Endothelial cell of umbilical vein (primary cell): ENCODE results near the gene ZNRF3. TPM values are rescaled to one million over a fixed set of nuclear protein-coding genes. Genes with fewer than 3 reads are reported as not detected.

Experiments
- BruUV-seq: library from RNA; stranded (reverse); fragments of 400-500 nt; replicated peaks from 2 replicates; lab custom pipeline; 2021; lab: Mats Ljungman, UMichigan
- CTCF ChIA-PET: fragments of 300-600, 350-600 bp; sonication (Branson Sonifier 250); formaldehyde crosslinking; loops from one replicate; lab custom pipeline; 2021; ENCODE audit warnings: antibody characterized with exemption, inconsistent platforms; lab: Charles Lee
- POLR2A ChIA-PET: fragments of 300-600, 350-600 bp; sonication (Branson Sonifier 250); formaldehyde crosslinking; loops from one replicate; lab custom pipeline; 2021; ENCODE audit warnings: antibody characterized with exemption, inconsistent platforms; lab: Charles Lee
- DNase-seq: peaks from one replicate; pipeline ENCODE4 v3.0.0-alpha.2; 2011; ENCODE audit warnings: low read depth, low spot score
- FAIRE-seq: peaks from 2 replicates; lab custom pipeline; 2011; peaks lifted over from hg19 to GRCh38; lab: Jason Lieb, UNC
- H2AFZ ChIP-seq: 2 replicates; pipeline ENCODE4 v1.6.0; 2012; ENCODE audit warnings: low read depth, low read length, control low read depth, inconsistent platforms
- H3K27ac ChIP-seq: 2 replicates; pipeline ENCODE4 v1.5.1; 2011; ENCODE audit warnings: low read depth, mild to moderate bottlenecking, control low read depth, low read length, moderate library complexity; ENCODE audit not compliant: insufficient read depth
- H3K27me3 ChIP-seq, 2 experiments: 2 replicates each; pipeline versions ENCODE4 v1.6.0 to v1.6.1; 2011; ENCODE audit warnings: low read length in 2 of 2, mixed read lengths in 1 of 2; ENCODE audit not compliant: control insufficient read depth in 2 of 2, insufficient read depth in 2 of 2
- H3K36me3 ChIP-seq, 2 experiments: 2 replicates in 1 of 2; 3 replicates in 1 of 2; pipeline ENCODE4 v1.5.1; 2011; ENCODE audit warnings: low read length in 2 of 2, mild to moderate bottlenecking in 1 of 2, moderate library complexity in 1 of 2; ENCODE audit not compliant: control insufficient read depth in 2 of 2, insufficient read depth in 2 of 2; ENCODE audit errors: extremely low read depth in 1 of 2
- H3K4me1 ChIP-seq: 3 replicates; pipeline ENCODE4 v1.5.1; 2011; ENCODE audit warnings: mild to moderate bottlenecking, low read length; ENCODE audit not compliant: control insufficient read depth, insufficient read depth; ENCODE audit errors: extremely low read depth
- H3K4me2 ChIP-seq: 2 replicates; pipeline ENCODE4 v1.6.1; 2011; ENCODE audit warnings: low read length, control low read depth, mixed read lengths; ENCODE audit not compliant: insufficient read depth
- H3K4me3 ChIP-seq, 3 experiments: fragments of 200-600 bp in 1 of 3; sonication (generic), shearing (Covaris generic) in 1 of 3; replicated peaks in 1 of 3; 2 replicates each; pipeline ENCODE4 v1.5.1; 2011 to 2016; ENCODE audit warnings: control low read depth in 3 of 3, low read length in 3 of 3, mild to moderate bottlenecking in 2 of 3, inconsistent platforms in 1 of 3, low read depth in 1 of 3, moderate library complexity in 1 of 3; ENCODE audit not compliant: insufficient read depth in 1 of 3
- H3K79me2 ChIP-seq: 2 replicates; pipeline ENCODE4 v1.6.0; 2012; ENCODE audit warnings: low read length, inconsistent platforms; ENCODE audit not compliant: control insufficient read depth, insufficient read depth
- H3K9ac ChIP-seq: replicated peaks from 2 replicates; pipeline ENCODE3; 2011; ENCODE audit warnings: low read length, control low read depth; ENCODE audit not compliant: insufficient read depth; ENCODE audit errors: extremely low read depth
- H3K9me1 ChIP-seq: replicated peaks from 3 replicates; pipeline ENCODE4 v1.6.0; 2011; ENCODE audit warnings: mild to moderate bottlenecking, low read length; ENCODE audit not compliant: control insufficient read depth, insufficient read depth; ENCODE audit errors: extremely low read depth
- H3K9me3 ChIP-seq: replicated peaks from 2 replicates; pipeline ENCODE4 v1.5.1; 2012; ENCODE audit warnings: low read length, inconsistent platforms; ENCODE audit not compliant: control insufficient read depth, insufficient read depth
- H4K20me1 ChIP-seq: replicated peaks from 2 replicates; pipeline ENCODE3; 2011; ENCODE audit warnings: mild to moderate bottlenecking, low read length; ENCODE audit not compliant: control insufficient read depth, insufficient read depth; ENCODE audit errors: extremely low read depth
- EZH2 ChIP-seq: IDR thresholded peaks from 2 replicates; pipeline ENCODE4 v1.6.1; 2012; ENCODE audit warnings: borderline replicate concordance, low read depth, mild to moderate bottlenecking, moderate library complexity, low read length, inconsistent platforms; ENCODE audit not compliant: severe bottlenecking
- MAX ChIP-seq: IDR thresholded peaks from 2 replicates; pipeline ENCODE4 v1.6.1; 2011; ENCODE audit not compliant: insufficient read depth, insufficient read length
- MYC ChIP-seq: IDR thresholded peaks from one replicate; pipeline ENCODE4 v1.6.1; 2011; ENCODE audit warnings: mild to moderate bottlenecking, low read depth, low read length
- POLR2A ChIP-seq: IDR thresholded peaks from 2 replicates; pipeline ENCODE4 v1.6.1; 2012; ENCODE audit warnings: low read depth, mild to moderate bottlenecking, control low read depth, low read length
- POLR2AphosphoS5 ChIP-seq: IDR thresholded peaks from 2 replicates; pipeline ENCODE4 v1.6.1; 2012; ENCODE audit warnings: low read depth, mild to moderate bottlenecking, control low read depth, low read length, moderate library complexity; ENCODE audit not compliant: insufficient read depth
- dilution Hi-C: fragments of 300-500 bp; cut with MboI; formaldehyde crosslinking; loops from one replicate; pipeline ENCODE4 v1.15.0; 2019; ENCODE audit warnings: low sequenced_read_pairs; ENCODE audit not compliant: extremely low pct_ligation_motif_present
- intact Hi-C: fragments of 100-400 bp; cut with micrococcal nuclease; formaldehyde crosslinking; loops from one replicate; pipeline ENCODE4 v1.10.0; 2022
- polyA plus RNA-seq, 4 experiments: library from polyadenylated mRNA; depleted of rRNA in 3 of 4; stranded (reverse) in 3 of 4; unstranded in 1 of 4; fragments of >200 nt; gene quantifications; 2 replicates each; pipeline versions ENCODE4 v1.2.1 to v1.2.3, GENCODE V29; 2011 to 2012; ENCODE audit warnings: missing spikeins in 1 of 4
- total RNA-seq: library from RNA; stranded (reverse); gene quantifications from 2 replicates; pipeline ENCODE4 v1.2.3, GENCODE V29; 2021
- TF ChIP-seq, protein P1 (sequence below), 2 donors: IDR thresholded peaks; 1 replicate in 1 of 2; 2 replicates in 1 of 2; pipeline ENCODE4 v1.5.1; 2011; ENCODE audit warnings: low read length in 2 of 2, mild to moderate bottlenecking in 2 of 2, moderate library complexity in 2 of 2, control low read depth in 1 of 2, inconsistent platforms in 1 of 2, low read depth in 1 of 2; ENCODE audit not compliant: insufficient read depth in 1 of 2; ENCODE audit errors: extremely low read depth in 1 of 2

ZNRF3 gene
- total and polyA plus RNA-seq, 2 donors (not counting 3 experiments of a cell fraction or from before 2014, with no cell fraction given): 2.7 to 5.2 TPM

DNA sequence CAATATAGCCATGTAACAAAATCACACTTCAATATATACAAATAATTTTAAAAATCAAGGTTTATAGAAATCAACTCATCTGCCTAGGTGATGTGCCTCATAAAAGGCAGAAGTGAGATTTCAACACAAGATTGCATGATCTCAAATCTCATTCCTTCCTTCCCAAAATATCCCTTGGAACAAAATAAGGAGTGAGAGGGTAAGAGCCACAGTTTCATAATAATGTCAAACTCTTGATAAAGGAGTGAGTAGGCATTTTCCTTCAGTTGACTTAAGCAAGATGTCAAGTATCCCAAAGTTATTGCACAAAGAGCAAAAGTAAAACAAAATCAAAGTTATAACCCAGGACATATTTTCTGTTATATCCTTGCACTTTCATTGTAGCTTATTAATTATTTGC is 97.0 kb downstream of the ZNRF3 start:
- H3K27me3 ChIP-seq: no peaks in the 10 kb centered on the region
- H3K9ac ChIP-seq: no peak overlapping the region
- H3K79me2 ChIP-seq: no peaks in the 10 kb centered on the region
- FAIRE-seq (no peak), DNase-seq (no peak)
- no peaks in the 10 kb centered on the region for H4K20me1 ChIP-seq
- ChIA-PET CTCF (no interaction called here), POLR2A (no interaction called here)
- no peaks in the 10 kb centered on the region for H3K36me3 ChIP-seq
- no peak overlapping the region for H2AFZ ChIP-seq
- dilution Hi-C loops: no loop called here
- intact Hi-C loops: no loop called here
- no peak overlapping the region for H3K27ac ChIP-seq
- H3K4me3 ChIP-seq: no peak overlapping the region
- H3K9me3 ChIP-seq: no peaks in the 10 kb centered on the region
- no peak overlapping the region for H3K4me2 ChIP-seq
- TF ChIP-seq, protein P1, sequence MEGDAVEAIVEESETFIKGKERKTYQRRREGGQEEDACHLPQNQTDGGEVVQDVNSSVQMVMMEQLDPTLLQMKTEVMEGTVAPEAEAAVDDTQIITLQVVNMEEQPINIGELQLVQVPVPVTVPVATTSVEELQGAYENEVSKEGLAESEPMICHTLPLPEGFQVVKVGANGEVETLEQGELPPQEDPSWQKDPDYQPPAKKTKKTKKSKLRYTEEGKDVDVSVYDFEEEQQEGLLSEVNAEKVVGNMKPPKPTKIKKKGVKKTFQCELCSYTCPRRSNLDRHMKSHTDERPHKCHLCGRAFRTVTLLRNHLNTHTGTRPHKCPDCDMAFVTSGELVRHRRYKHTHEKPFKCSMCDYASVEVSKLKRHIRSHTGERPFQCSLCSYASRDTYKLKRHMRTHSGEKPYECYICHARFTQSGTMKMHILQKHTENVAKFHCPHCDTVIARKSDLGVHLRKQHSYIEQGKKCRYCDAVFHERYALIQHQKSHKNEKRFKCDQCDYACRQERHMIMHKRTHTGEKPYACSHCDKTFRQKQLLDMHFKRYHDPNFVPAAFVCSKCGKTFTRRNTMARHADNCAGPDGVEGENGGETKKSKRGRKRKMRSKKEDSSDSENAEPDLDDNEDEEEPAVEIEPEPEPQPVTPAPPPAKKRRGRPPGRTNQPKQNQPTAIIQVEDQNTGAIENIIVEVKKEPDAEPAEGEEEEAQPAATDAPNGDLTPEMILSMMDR (IDR thresholded peaks at IDR 0.05; ENCODE audit: extremely low read depth in 1 of 2, insufficient read depth in 1 of 2, low read depth in 1 of 2, low read length in 2 of 2): no peak
- TF ChIP-seq MAX (no peak), MYC (no peak), POLR2A (no peak), POLR2AphosphoS5 (no peak), EZH2 (no peak)
- H3K9me1 ChIP-seq: no peaks in the 10 kb centered on the region
- H3K4me1 ChIP-seq: peaks cover 27% of the 10 kb centered on the region
- no TSS peak for BruUV-seq
